ENCODE data around the gene WDR41.
"Not testable (repeated sequence)": the region's sequence is repeated elsewhere in the genome, so short reads cannot be mapped to it uniquely, and the experiment has no call there.

Gene WDR41

DNA sequence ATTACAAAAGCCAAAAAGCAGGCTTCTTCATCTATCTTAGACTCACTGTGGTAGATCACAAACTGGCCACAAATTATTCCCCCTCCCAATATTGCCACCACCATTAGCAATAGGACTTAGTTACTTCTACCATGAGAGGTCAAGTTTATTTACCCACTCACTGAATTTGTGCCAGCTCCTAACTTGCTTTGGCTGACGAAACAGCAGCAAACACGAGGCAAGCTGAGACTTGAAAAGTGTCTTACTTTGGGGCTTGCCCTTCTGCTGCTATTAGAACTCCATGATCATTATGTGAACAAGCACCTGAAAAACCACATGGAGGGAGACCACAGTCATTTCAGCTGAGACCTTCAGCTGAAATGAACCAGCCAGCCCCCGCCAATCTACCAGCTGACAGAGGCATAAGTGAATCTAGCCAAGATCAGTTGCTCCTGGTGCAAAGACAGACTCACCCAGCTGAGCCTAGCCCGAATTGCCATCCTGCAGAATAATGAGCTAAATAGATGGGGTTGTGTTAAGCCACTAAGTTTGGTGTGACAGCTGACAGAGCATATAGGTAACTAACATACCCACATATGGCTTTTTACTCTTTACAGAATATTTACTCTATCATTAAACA, 5.7 kb downstream of the WDR41 start:
- CTCF ChIA-PET = no interaction called here
- no peak for DNase-seq (ENCODE audit: low read depth, low spot score)
- TF ChIP-seq CTCF (IDR thresholded peaks at IDR 0.05; ENCODE audit: insufficient read depth, low read length, missing control alignments) = no peak
- POLR2A ChIA-PET = no interaction called here
- H3K4me3 ChIP-seq (ENCODE audit: low read depth, low read length) = no peak overlapping the region

DNA sequence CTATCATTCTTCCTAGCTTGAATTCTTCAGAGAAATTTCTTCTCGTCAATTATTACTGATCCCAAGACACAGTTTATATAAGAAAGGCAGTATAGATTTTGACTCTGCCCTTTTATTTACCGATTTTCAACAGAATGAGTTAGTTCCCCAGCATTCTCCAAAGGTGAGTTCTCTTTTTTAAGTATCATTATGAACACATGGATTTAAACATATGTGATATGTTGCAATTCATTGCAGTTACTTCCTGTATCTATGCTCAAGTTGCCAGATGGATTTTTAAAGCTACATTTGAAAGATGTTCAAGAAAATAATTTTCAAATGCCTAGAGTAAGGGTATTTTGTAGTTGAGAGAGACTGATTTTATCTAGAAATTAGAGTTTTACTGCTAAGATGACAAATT, 8.4 kb downstream of the WDR41 start:
- no peak for DNase-seq (ENCODE audit: low read depth, low spot score)
- TF ChIP-seq CTCF (IDR thresholded peaks at IDR 0.05; ENCODE audit: insufficient read depth, low read length, missing control alignments) = no peak
- ChIA-PET POLR2A (no interaction called here), CTCF (interaction anchor here (0.9 to 3.6 kb wide), 5 partner anchors 9 to 339 kb away, joined by 3 to 16 read pairs (median 4); partner anchors contain the start of gene WDR41)
- no peak overlapping the region for H3K4me3 ChIP-seq (ENCODE audit: low read depth, low read length)

GRCh38 chr5:77475041-77475440, 17.1 kb downstream of the WDR41 start:
- POLR2A ChIA-PET = not testable (repeated sequence)

DNA sequence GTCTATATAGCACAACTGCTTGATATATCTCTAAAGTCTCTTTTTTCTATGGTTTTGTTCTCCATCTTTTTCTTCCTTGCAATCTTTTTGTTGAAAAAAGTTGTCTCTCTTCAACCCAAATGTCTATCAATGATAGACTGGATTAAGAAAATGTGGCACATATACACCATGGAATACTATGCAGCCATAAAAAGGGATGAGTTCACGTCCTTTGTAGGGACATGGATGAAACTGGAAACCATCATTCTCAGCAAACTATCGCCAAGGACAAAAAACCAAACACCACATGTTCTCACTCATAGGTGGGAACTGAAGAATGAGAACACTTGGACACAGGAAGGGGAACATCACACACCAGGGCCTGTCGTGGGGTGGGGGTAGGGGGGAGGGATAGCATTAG, 23.2 kb downstream of the WDR41 start:
- DNase-seq (ENCODE audit: low read depth, low spot score); H3K4me3 ChIP-seq (ENCODE audit: low read depth, low read length); CTCF ChIA-PET; POLR2A ChIA-PET: not testable (repeated sequence)

More at GRCh38 chr5:77475041-77475440, 17.1 kb downstream of the WDR41 start:
- CTCF ChIA-PET = interaction anchor here (1.6 kb wide), 1 partner anchor 8 kb away, joined by 3 read pairs; no protein-coding TSS in a partner anchor
- not testable (repeated sequence) for DNase-seq (ENCODE audit: low read depth, low spot score); H3K4me3 ChIP-seq (ENCODE audit: low read depth, low read length)

DNA sequence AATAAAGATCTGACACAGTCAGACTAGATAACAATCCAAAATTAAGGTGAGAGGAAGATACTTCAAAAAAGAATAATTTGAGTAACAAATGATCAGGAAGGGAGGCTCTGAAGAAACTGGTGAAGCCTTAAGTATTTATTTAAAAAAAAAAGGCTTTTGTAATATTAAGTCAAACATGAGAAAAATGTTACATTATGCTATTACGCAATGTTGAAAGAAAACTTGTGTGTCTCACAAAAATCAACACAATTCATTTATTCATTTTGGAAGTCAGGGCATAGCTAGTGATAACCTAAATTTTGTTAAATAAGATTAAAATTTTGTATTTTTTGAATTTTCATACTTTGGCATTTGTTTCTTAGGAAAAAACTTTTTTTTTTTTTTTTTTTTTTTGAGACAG, 28.2 kb downstream of the WDR41 start:
- no peak for TF ChIP-seq CTCF (IDR thresholded peaks at IDR 0.05; ENCODE audit: insufficient read depth, low read length, missing control alignments)
- H3K4me3 ChIP-seq (ENCODE audit: low read depth, low read length) = no peak overlapping the region
- CTCF ChIA-PET = interaction anchor here (3.4 kb wide), 1 partner anchor 28 kb away, joined by 17 read pairs; the partner anchor contains the start of gene WDR41
- POLR2A ChIA-PET = interaction anchor here (0.7 kb wide), 1 partner anchor 44 kb away, joined by 4 read pairs; no protein-coding TSS in a partner anchor
- DNase-seq (ENCODE audit: low read depth, low spot score) = no peak

DNA sequence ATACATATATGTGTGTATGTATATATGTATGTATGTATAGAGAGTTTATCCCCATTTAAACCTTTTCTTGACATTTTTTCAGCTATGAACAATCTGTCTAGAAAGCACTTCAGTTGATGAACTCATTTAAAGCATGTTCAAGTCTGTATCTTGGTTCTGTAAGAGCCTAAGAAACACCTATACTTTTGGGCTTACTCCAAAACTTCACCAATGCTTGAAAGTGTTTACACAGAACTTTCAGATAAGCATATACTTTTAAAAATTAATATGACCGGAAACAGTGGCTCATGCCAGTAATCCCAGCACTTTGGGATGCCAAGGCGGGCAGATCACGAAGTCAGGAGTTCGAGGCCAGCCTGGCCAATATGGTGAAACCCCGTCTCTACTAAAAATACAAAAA, 30.8 kb downstream of the WDR41 start:
- TF ChIP-seq CTCF (IDR thresholded peaks at IDR 0.05; ENCODE audit: insufficient read depth, low read length, missing control alignments) = no peak
- DNase-seq (ENCODE audit: low read depth, low spot score) = no peak
- POLR2A ChIA-PET = no interaction called here
- no peak overlapping the region for H3K4me3 ChIP-seq (ENCODE audit: low read depth, low read length)
- CTCF ChIA-PET = interaction anchor here (1.1 kb wide), 1 partner anchor 34 kb away, joined by 4 read pairs; no protein-coding TSS in a partner anchor

- TF ChIP-seq CTCF (IDR thresholded peaks at IDR 0.05; ENCODE audit: insufficient read depth, low read length, missing control alignments) = no peak
- no peak for DNase-seq (ENCODE audit: low read depth, low spot score)
- ChIA-PET POLR2A (no interaction called here), CTCF (interaction anchor here (1.2 kb wide), 1 partner anchor 38 kb away, joined by 5 read pairs; the partner anchor contains the start of gene WDR41)
- no peak overlapping the region for H3K4me3 ChIP-seq (ENCODE audit: low read depth, low read length)
Observed at GRCh38 chr5:77454123-77454522, 38.0 kb downstream of the WDR41 start.

All from AG04449 (cell line).